SU-DHL-6 (cell line): ENCODE measurements around the gene TTC23.

ENCODE experiments used
- H2AFZ ChIP-seq: fragments of 200-600 bp; sonication (generic); 2 replicates; pipeline ENCODE4 v1.6.1; 2014; ENCODE audit warnings: low read depth, mild to moderate bottlenecking, moderate library complexity, mixed read lengths, antibody characterized with exemption, low read length; ENCODE audit not compliant: severe bottlenecking
- H3F3A ChIP-seq: fragments of 200-600 bp; shearing (Covaris generic); 2 replicates; pipeline ENCODE4 v1.6.0; 2016; ENCODE audit warnings: antibody characterized with exemption, mild to moderate bottlenecking; ENCODE audit not compliant: insufficient read depth
- H3K27ac ChIP-seq: fragments of 200-600 bp; sonication (generic); 2 replicates; pipeline ENCODE4 v1.5.1; 2016; ENCODE audit warnings: low read depth, mild to moderate bottlenecking, low read length, moderate library complexity, mixed read lengths
- H3K27me3 ChIP-seq: fragments of 200-600 bp; sonication (generic), shearing (Covaris generic); 2 replicates; pipeline ENCODE4 v1.6.0; 2014; ENCODE audit warnings: mild to moderate bottlenecking, low read length
- H3K36me3 ChIP-seq: fragments of 200-600 bp; sonication (generic); 2 replicates; pipeline ENCODE4 v1.6.1; 2014; ENCODE audit warnings: mild to moderate bottlenecking, low read length, mixed read lengths
- H3K4me2 ChIP-seq: fragments of 300-600, 200-600 bp; shearing (Covaris generic), sonication (generic); 2 replicates; pipeline ENCODE4 v1.6.0; 2014; ENCODE audit warnings: low read length, low read depth, mild to moderate bottlenecking; ENCODE audit not compliant: poor library complexity, severe bottlenecking
- H3K4me3 ChIP-seq: fragments of 200-600 bp; sonication (generic); 2 replicates; pipeline ENCODE4 v1.5.1; 2014; ENCODE audit warnings: antibody characterized with exemption, low read length, mild to moderate bottlenecking, mixed read lengths; ENCODE audit not compliant: insufficient read depth, poor library complexity, severe bottlenecking
- H3K79me2 ChIP-seq: fragments of 200-600 bp; sonication (generic); 2 replicates; pipeline ENCODE4 v1.6.1; 2014; ENCODE audit warnings: mild to moderate bottlenecking, low read length, moderate library complexity; ENCODE audit not compliant: insufficient read depth
- H3K9ac ChIP-seq: fragments of 200-600 bp; sonication (generic); 2 replicates; pipeline ENCODE4 v1.7.0; 2014; ENCODE audit warnings: mild to moderate bottlenecking, low read length
- H3K9me2 ChIP-seq: fragments of 200-600 bp; sonication (generic); replicated peaks from 2 replicates; pipeline ENCODE4 v1.6.1; 2014; ENCODE audit warnings: low read length; ENCODE audit not compliant: insufficient read depth
- H3K9me3 ChIP-seq: fragments of 200-600 bp; sonication (generic); 2 replicates; pipeline ENCODE4 v1.6.1; 2014; ENCODE audit warnings: low read length, mixed read lengths; ENCODE audit not compliant: insufficient read depth
- H4K20me1 ChIP-seq: fragments of 200-600 bp; sonication (generic); 2 replicates; pipeline ENCODE4 v1.6.1; 2014; ENCODE audit warnings: low read depth, mild to moderate bottlenecking, antibody characterized with exemption, low read length, moderate library complexity, mixed read lengths
- CTCF ChIP-seq: fragments of 200-600 bp; sonication (generic); IDR thresholded peaks from one replicate; pipeline ENCODE4 v1.5.1; 2017; ENCODE audit warnings: antibody characterized with exemption, mild to moderate bottlenecking, low read length, moderate library complexity; ENCODE audit not compliant: insufficient read depth, poor library complexity, severe bottlenecking
- EZH2phosphoT487 ChIP-seq: fragments of 200-600 bp; sonication (generic), shearing (Covaris generic); conservative IDR thresholded peaks from 2 replicates; pipeline ENCODE4 v1.6.1; 2018; ENCODE audit warnings: mild to moderate bottlenecking, antibody characterized with exemption, low read length, moderate library complexity, mixed read lengths

TTC23 gene

GRCh38 chr15:99154271-99154670, 95.1 kb downstream of the TTC23 start:
- no peak overlapping the region for H3K27ac ChIP-seq
- no peak overlapping the region for H3K4me2 ChIP-seq

GRCh38 chr15:99153026-99153535, 96.3 kb downstream of the TTC23 start:
- no peak overlapping the region for H3K9ac ChIP-seq
- no peaks in the 10 kb centered on the region for H3K27me3 ChIP-seq
- no peaks in the 10 kb centered on the region for H3K9me2 ChIP-seq
- no peak overlapping the region for H3K4me2 ChIP-seq
- H3F3A ChIP-seq: no peaks in the 10 kb centered on the region
- no peaks in the 10 kb centered on the region for H3K9me3 ChIP-seq
- TF ChIP-seq EZH2phosphoT487: no peak
- TF ChIP-seq CTCF: no peak
- no peak overlapping the region for H3K27ac ChIP-seq
- no peak overlapping the region for H3K4me3 ChIP-seq
- H4K20me1 ChIP-seq: no peaks in the 10 kb centered on the region
- H3K36me3 ChIP-seq: no peaks in the 10 kb centered on the region
- no peak overlapping the region for H2AFZ ChIP-seq
- H3K79me2 ChIP-seq: no peaks in the 10 kb centered on the region

More at GRCh38 chr15:99154271-99154670, 95.1 kb downstream of the TTC23 start:
- no peaks in the 10 kb centered on the region for H3K36me3 ChIP-seq
- H3K9ac ChIP-seq: no peak overlapping the region
- H3F3A ChIP-seq: no peaks in the 10 kb centered on the region
- no peaks in the 10 kb centered on the region for H3K9me3 ChIP-seq
- H3K27me3 ChIP-seq: no peaks in the 10 kb centered on the region
- TF ChIP-seq EZH2phosphoT487: no peak
- TF ChIP-seq CTCF: no peak
- no peaks in the 10 kb centered on the region for H3K9me2 ChIP-seq
- H3K4me3 ChIP-seq: no peak overlapping the region
- no peak overlapping the region for H2AFZ ChIP-seq
- no peaks in the 10 kb centered on the region for H3K79me2 ChIP-seq
- H4K20me1 ChIP-seq: no peaks in the 10 kb centered on the region

GRCh38 chr15:99151156-99151555, 98.2 kb downstream of the TTC23 start:
- Histone ChIP-seq H3F3A (no peaks in the 10 kb centered on the region), H4K20me1 (no peaks in the 10 kb centered on the region), H3K9ac (no peak overlapping the region), H3K9me3 (no peaks in the 10 kb centered on the region), H3K79me2 (no peaks in the 10 kb centered on the region), H3K27ac (no peak overlapping the region), H3K9me2 (no peaks in the 10 kb centered on the region), H2AFZ (no peak overlapping the region), H3K4me3 (no peak overlapping the region), H3K27me3 (no peaks in the 10 kb centered on the region), H3K36me3 (no peaks in the 10 kb centered on the region), H3K4me2 (no peak overlapping the region)
- TF ChIP-seq CTCF (no peak), EZH2phosphoT487 (no peak)
